AG04450 (cell line): ENCODE measurements around the gene NSUN3. TPM values are rescaled to one million over a fixed set of nuclear protein-coding genes. Genes with fewer than 3 reads are reported as not detected.
"Not testable (repeated sequence)": the region's sequence is repeated elsewhere in the genome, so short reads cannot be mapped to it uniquely, and the experiment has no call there.

Experiments used
- CTCF ChIA-PET: fragments of 300-600, 350-600 bp; formaldehyde crosslinking; extraction: SDS; loops from one replicate; lab custom pipeline; 2022; ENCODE audit warnings: antibody characterized with exemption, inconsistent platforms; lab: Charles Lee
- POLR2A ChIA-PET: fragments of 350-600 bp; formaldehyde crosslinking; extraction: SDS; loops from one replicate; lab custom pipeline; 2021; ENCODE audit warnings: antibody characterized with exemption, inconsistent platforms; lab: Yijun Ruan, JAX
- DNase-seq: peaks from one replicate; pipeline ENCODE4 v3.0.0-alpha.2; 2011; ENCODE audit warnings: low read depth, low spot score
- H3K27ac ChIP-seq: one replicate; pipeline ENCODE4 v1.5.1; 2012; ENCODE audit warnings: low read depth, low read length, control low read depth
- H3K27me3 ChIP-seq: one replicate; pipeline ENCODE4 v1.6.0; 2012; ENCODE audit warnings: low read length; ENCODE audit not compliant: control insufficient read depth, insufficient read depth
- H3K4me3 ChIP-seq: 2 replicates; pipeline ENCODE4 v1.5.1; 2011; ENCODE audit warnings: mild to moderate bottlenecking, low read depth, low read length, control low read depth
- H3K9me3 ChIP-seq: 2 replicates; pipeline ENCODE4 v1.5.1; 2012; ENCODE audit warnings: low read length; ENCODE audit not compliant: control insufficient read depth, insufficient read depth
- polyA plus RNA-seq: library from polyadenylated mRNA; depleted of rRNA; stranded (reverse); fragments of >200 nt; gene quantifications from 2 replicates; pipeline ENCODE4 v1.2.3, GENCODE V29; 2011
- TF ChIP-seq, protein P1 (sequence below): IDR thresholded peaks from 2 replicates; pipeline ENCODE4 v1.5.1; 2011; ENCODE audit warnings: low read depth, low read length, control low read depth, inconsistent platforms

NSUN3 gene
- polyA plus RNA-seq, 1 experiment = 7.7 TPM

DNA sequence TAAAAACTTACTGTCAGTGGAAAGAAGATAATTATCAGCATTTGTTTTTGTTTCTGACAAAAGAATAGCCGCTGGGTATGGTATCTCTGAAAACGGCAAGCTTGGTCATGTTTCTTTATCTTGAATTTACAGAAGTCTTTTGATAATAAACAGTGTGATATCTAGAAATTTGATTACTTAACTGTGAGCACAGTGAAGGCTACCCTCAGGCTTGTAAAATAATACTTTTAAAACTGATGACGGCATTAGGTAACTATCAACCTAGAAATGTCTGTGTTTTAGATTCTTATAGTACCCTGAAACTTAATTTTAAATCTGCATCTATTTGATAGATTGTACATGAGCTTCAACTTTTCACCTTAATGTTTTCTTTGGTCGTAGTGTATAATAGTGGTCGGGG is 43.4 kb downstream of the NSUN3 start:
- no peak overlapping the region for H3K4me3 ChIP-seq
- ChIA-PET CTCF (no interaction called here), POLR2A (no interaction called here)
- H3K9me3 ChIP-seq = no peaks in the 10 kb centered on the region
- no peak overlapping the region for H3K27ac ChIP-seq
- no peaks in the 10 kb centered on the region for H3K27me3 ChIP-seq
- DNase-seq = no peak
- TF ChIP-seq, protein P1, sequence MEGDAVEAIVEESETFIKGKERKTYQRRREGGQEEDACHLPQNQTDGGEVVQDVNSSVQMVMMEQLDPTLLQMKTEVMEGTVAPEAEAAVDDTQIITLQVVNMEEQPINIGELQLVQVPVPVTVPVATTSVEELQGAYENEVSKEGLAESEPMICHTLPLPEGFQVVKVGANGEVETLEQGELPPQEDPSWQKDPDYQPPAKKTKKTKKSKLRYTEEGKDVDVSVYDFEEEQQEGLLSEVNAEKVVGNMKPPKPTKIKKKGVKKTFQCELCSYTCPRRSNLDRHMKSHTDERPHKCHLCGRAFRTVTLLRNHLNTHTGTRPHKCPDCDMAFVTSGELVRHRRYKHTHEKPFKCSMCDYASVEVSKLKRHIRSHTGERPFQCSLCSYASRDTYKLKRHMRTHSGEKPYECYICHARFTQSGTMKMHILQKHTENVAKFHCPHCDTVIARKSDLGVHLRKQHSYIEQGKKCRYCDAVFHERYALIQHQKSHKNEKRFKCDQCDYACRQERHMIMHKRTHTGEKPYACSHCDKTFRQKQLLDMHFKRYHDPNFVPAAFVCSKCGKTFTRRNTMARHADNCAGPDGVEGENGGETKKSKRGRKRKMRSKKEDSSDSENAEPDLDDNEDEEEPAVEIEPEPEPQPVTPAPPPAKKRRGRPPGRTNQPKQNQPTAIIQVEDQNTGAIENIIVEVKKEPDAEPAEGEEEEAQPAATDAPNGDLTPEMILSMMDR = no peak

DNA sequence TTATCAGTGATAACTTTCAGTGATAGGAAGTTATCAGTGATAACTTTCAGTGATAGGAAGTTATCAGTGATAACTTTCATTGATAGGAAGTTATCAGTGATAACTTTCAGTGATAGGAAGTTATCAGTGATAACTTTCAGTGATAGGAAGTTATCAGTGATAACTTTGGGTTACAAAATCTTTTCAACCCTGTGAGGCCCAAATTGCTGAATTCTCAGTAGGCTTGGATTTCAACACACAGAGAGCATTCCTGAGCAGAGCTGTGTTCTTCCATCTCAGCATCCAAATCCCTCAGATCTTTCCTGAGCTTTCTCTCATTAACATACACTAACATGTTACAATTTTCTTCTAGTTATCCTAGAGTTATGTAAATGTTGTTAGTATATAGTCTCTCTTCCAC is 47.4 kb downstream of the NSUN3 start:
- H3K9me3 ChIP-seq, H3K27me3 ChIP-seq, DNase-seq, H3K27ac ChIP-seq, POLR2A ChIA-PET, H3K4me3 ChIP-seq: not testable (repeated sequence)
- CTCF ChIA-PET = interaction anchor here (1.3 kb wide), 1 partner anchor 8 kb away, joined by 4 read pairs; no protein-coding TSS in a partner anchor

DNA sequence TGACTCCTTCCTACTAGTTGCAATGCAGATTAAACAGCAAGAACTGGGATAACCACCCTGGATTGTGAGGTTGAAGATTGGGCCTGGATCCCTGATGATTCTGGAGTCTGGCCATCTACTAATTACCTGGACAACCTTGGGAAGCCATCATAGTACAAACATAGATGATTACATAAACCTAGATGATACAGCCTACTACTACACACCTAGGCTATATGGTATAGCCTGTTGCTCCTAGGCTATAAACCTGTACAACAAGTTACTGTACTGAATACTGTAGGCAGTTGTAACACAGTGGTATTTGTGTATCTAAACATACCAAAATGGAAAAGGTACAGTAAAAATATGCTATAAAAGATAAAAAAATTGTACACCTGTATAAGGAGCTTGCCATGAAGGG is 48.0 kb downstream of the NSUN3 start:
- Histone ChIP-seq H3K27me3 (no peaks in the 10 kb centered on the region), H3K9me3 (no peaks in the 10 kb centered on the region), H3K27ac (no peak overlapping the region), H3K4me3 (no peak overlapping the region)
- POLR2A ChIA-PET = no interaction called here
- DNase-seq = no peak
- CTCF ChIA-PET = interaction anchor here (1.3 kb wide), 1 partner anchor 9 kb away, joined by 4 read pairs; no protein-coding TSS in a partner anchor
- TF ChIP-seq, protein P1 = no peak

DNA sequence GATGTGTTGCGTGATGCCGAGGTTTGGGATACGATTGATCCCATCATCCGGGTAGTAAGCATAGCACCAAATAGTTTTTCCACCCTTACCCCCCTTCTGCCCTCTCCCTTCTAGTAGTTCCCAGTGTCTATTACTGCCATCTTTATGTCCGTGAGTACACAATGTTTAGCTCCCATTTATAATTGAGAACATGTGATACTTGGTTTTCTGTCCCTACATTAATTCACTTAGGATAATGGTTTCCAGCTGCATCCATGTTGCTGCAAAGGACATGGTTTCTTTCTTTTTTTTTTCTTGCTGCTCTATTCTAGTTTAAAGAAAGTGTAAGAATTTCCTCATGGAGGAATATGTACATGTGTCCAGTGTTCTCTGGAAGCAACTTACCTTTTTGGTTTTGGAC is 51.8 kb downstream of the NSUN3 start:
- no peak overlapping the region for H3K27ac ChIP-seq
- DNase-seq = no peak
- POLR2A ChIA-PET = no interaction called here
- TF ChIP-seq, protein P1 = no peak
- H3K4me3 ChIP-seq = no peak overlapping the region
- no peaks in the 10 kb centered on the region for H3K27me3 ChIP-seq
- no peaks in the 10 kb centered on the region for H3K9me3 ChIP-seq
- CTCF ChIA-PET = interaction anchor here (2.1 kb wide), 1 partner anchor 12 kb away, joined by 16 read pairs; no protein-coding TSS in a partner anchor

DNA sequence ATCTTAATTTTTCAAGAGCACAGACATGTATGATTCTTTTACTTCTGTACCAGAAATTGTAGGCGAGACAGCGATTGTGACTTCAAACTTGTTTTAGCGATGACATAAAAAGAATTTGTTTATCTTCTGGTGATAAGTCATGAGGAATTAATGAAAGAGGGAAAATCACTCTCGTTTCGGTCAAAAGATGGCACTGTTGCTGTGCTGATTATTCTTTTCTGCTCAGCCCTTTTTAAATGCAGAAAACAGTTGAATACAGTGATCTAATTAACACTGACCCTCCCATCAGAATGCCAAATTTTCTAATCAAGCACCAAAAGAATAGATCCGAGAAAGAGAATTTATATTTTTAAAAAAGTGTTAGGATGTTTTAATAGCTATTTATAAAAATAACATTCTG is 52.6 kb downstream of the NSUN3 start:
- DNase-seq = peak; percentile 7
- Histone ChIP-seq H3K27me3 (no peaks in the 10 kb centered on the region), H3K4me3 (no peak overlapping the region), H3K9me3 (no peaks in the 10 kb centered on the region), H3K27ac (no peak overlapping the region)
- TF ChIP-seq, protein P1 = peak; percentile 41
- CTCF ChIA-PET = interaction anchor here (0.6 to 2.1 kb wide), 9 partner anchors 11 to 171 kb away, joined by 3 to 16 read pairs (median 3); no protein-coding TSS in a partner anchor
- POLR2A ChIA-PET = no interaction called here

DNA sequence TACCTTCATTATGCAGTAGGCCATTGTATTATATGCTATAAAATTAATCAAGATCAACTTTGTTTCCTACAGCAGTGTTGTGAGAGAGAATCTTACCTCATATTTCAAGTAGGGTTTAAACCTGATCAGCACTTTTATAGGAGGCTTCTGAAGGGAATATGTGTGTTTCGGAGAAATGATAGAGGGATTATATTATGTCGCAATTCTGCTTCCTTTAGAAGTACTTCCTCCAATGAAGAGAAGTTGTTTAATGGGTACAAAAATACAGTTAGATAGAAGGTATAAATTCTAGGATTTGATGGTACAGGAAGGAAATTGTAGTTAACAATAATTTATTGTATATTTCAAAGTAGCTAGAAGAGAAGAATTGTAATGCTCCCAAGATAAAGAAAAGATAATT is 54.9 kb downstream of the NSUN3 start:
- ChIA-PET POLR2A (no interaction called here), CTCF (no interaction called here)
- Histone ChIP-seq H3K4me3 (no peak overlapping the region), H3K27me3 (no peaks in the 10 kb centered on the region), H3K27ac (no peak overlapping the region), H3K9me3 (no peaks in the 10 kb centered on the region)
- no peak for DNase-seq
- TF ChIP-seq, protein P1 = no peak
